Ectodermal cell (in vitro differentiated cells): ENCODE results near the gene FAM20C.

Experiments used
- H3K27ac ChIP-seq: 2 replicates; pipeline ENCODE4 v1.7.0; 2013; ENCODE audit warnings: mild to moderate bottlenecking, low read depth, low read length; ENCODE audit not compliant: insufficient read depth, poor library complexity, severe bottlenecking
- H3K27me3 ChIP-seq: 2 replicates; pipeline ENCODE4 v1.7.0; 2013; ENCODE audit warnings: mild to moderate bottlenecking, low read length; ENCODE audit not compliant: insufficient read depth, control insufficient read depth, poor library complexity, severe bottlenecking
- H3K36me3 ChIP-seq: one replicate; pipeline ENCODE4 v1.7.0; 2013; ENCODE audit warnings: low read length; ENCODE audit not compliant: control insufficient read depth, insufficient read depth
- H3K4me1 ChIP-seq: one replicate; pipeline ENCODE4 v1.7.0; 2013; ENCODE audit warnings: low read length; ENCODE audit not compliant: control insufficient read depth, insufficient read depth
- H3K4me3 ChIP-seq: 2 replicates; pipeline ENCODE4 v1.7.0; 2013; ENCODE audit warnings: low read depth, low read length, control low read depth; ENCODE audit not compliant: insufficient read depth
- H3K9me3 ChIP-seq: 2 replicates; pipeline ENCODE4 v1.7.0; 2013; ENCODE audit warnings: mild to moderate bottlenecking, low read length, moderate library complexity; ENCODE audit not compliant: control insufficient read depth
- WGBS, 2 experiments: methylation state at CpG; one replicate each; pipeline ENCODE4 v1.1.7; 2013; ENCODE audit warnings: missing lambda C conversion rate in 2 of 2; 5-methylcytosine and 5-hydroxymethylcytosine counted together

The FAM20C gene

DNA sequence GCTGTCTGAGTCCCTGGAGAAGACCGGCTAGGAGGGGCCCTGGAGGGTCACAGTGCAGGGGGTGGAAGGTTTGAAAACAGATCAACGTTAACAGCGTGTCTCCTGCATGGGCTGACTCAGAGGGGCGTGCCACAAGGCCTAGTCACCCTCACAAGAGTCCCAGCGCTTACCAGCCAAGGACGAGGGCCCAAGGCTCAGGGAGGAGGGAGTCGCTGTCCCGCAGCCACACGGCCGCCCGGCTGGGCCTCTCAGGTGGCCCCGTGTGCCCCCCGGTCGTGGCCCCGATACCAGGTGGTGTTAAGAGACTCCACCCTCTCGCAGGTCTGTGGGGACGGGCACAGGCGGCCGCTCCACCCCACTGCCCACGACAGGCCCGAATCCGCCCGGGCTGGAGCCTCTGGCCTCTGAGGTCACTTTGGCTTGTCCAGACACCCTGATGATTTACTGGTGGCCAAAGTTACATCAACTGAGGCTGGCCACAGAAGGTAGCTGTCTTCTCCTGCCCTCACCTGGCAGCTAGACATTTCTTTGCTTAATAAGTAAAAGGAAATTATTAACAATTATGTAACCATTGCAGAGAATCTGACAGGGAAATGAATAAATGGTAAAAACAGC is 34.0 kb downstream of the FAM20C start:
- 92 to 95% methylated on average over 23 of the region's 23 CpGs for WGBS, 2 experiments
- Histone ChIP-seq H3K4me1 (peaks cover 5% of the 10 kb centered on the region), H3K9me3 (no peaks in the 10 kb centered on the region), H3K36me3 (no peaks in the 10 kb centered on the region), H3K27me3 (no peaks in the 10 kb centered on the region), H3K27ac (no peak overlapping the region), H3K4me3 (no peak overlapping the region)

DNA sequence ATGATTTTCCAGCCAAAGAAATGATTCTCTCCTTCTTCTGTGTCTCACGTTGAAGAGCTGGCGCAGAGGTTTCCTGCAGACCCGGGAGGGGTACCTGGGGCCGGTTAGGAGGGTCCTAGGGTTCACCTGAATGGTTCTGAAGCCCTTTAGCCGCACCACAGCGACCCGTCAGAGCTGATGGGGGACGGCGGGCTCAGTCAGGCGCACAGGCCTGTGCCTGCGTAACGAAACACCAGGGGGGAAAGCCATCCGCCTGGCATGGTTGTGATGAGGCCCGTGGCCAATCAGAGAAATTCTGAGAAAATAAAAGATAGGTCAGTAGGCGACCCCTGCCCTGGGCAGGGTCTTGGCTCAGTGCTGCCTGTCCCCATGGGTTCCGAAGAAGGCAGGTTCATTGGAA is 35.6 kb downstream of the FAM20C start:
- 94 to 95% methylated on average over 16 of the region's 16 CpGs for WGBS, 2 experiments
- H3K27me3 ChIP-seq, result no peaks in the 10 kb centered on the region
- H3K27ac ChIP-seq, result no peak overlapping the region
- H3K36me3 ChIP-seq, result no peaks in the 10 kb centered on the region
- H3K9me3 ChIP-seq, result no peaks in the 10 kb centered on the region
- H3K4me3 ChIP-seq, result no peak overlapping the region
- no peaks in the 10 kb centered on the region for H3K4me1 ChIP-seq

DNA sequence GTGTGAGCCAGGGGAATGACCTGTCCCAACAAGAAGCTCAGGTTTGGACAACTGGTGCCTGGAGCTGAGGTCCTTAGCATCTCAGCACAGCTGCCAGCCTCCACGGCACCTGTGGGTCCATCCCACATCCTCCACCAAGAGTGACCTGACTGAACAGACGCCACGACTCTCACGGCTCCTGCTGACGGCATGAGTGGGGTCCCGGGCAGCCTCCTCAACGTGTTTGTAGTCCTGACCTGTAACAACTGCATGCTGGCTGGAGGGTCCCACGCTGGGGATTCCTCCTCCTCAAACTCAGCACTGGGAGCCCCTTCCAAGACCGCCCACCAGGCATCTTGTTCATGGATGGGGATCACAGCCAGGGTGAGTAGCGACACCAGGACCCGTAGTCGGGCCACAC is 36.2 kb downstream of the FAM20C start:
- H3K27me3 ChIP-seq, result no peaks in the 10 kb centered on the region
- H3K27ac ChIP-seq, result no peak overlapping the region
- H3K9me3 ChIP-seq, result no peaks in the 10 kb centered on the region
- no peak overlapping the region for H3K4me3 ChIP-seq
- H3K4me1 ChIP-seq, result no peaks in the 10 kb centered on the region
- H3K36me3 ChIP-seq, result no peaks in the 10 kb centered on the region
- WGBS, 2 experiments, result 94 to 96% methylated on average over 12 of the region's 12 CpGs

DNA sequence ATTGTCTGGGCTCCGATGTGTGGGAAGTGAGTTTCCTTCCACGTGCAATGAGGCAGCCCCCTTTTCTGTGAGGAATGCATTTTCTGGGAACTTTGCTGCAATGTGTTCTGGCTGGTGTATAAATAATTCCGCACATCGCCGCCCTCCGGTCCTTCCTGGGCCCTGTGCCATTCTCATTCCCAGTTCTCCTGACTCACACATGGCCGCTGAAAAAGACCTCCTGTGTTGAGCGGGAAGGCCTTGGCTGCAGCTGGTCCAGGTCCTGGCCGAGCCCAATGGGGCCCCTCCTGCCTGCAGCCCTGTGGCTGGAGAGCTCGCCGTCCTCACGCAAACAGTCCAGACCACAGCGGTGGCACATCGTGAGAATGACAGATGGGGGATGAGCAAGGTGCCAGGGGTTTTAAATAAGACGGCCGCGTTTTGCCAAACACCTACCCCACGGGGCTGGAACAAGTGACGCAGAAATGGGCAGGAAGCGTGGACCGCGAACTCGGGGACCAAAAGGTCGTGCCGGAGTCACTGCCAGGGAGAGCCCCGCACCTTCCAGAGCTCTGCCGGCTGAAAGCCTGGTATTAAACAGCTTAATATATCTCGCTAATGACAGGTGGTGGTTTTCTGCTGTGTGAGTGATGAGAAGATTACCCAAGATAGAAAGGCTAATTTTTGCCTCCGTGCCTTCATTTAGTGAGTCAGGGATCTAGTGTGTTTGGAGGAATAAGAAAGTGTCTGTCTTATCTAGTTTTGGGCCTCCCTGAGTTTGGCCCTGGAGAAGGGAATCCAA is 37.0 kb downstream of the FAM20C start:
- peaks cover 4% of the 10 kb centered on the region for H3K4me1 ChIP-seq
- H3K36me3 ChIP-seq, result no peaks in the 10 kb centered on the region
- H3K27ac ChIP-seq, result no peak overlapping the region
- no peak overlapping the region for H3K4me3 ChIP-seq
- H3K9me3 ChIP-seq, result no peaks in the 10 kb centered on the region
- H3K27me3 ChIP-seq, result no peaks in the 10 kb centered on the region
- 91 to 93% methylated on average over 29 of the region's 29 CpGs for WGBS, 2 experiments

DNA sequence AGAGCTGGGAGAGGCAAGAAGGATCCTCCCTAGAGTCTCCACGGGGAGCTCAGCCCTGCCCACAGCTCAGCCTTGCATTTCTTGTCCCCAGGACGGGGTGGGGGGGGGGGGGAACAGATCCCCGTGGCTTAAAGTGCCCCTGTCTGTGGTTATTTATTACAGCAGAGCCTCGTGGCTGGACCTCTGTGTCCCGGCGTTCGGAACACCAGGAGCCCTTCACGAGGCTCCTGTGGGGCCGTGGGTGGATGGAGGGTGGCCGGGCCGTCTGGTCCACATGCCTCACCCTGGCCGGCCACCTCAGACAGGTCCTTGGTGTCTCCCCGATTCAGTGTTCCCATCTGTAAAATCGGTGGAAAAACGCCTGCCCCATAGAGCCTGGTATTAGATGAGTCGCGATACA is 37.9 kb downstream of the FAM20C start:
- H3K4me1 ChIP-seq, result peaks cover 7% of the 10 kb centered on the region
- no peaks in the 10 kb centered on the region for H3K36me3 ChIP-seq
- no peak overlapping the region for H3K27ac ChIP-seq
- 90 to 91% methylated on average over 17 of the region's 17 CpGs for WGBS, 2 experiments
- H3K27me3 ChIP-seq, result no peaks in the 10 kb centered on the region
- no peaks in the 10 kb centered on the region for H3K9me3 ChIP-seq
- no peak overlapping the region for H3K4me3 ChIP-seq

DNA sequence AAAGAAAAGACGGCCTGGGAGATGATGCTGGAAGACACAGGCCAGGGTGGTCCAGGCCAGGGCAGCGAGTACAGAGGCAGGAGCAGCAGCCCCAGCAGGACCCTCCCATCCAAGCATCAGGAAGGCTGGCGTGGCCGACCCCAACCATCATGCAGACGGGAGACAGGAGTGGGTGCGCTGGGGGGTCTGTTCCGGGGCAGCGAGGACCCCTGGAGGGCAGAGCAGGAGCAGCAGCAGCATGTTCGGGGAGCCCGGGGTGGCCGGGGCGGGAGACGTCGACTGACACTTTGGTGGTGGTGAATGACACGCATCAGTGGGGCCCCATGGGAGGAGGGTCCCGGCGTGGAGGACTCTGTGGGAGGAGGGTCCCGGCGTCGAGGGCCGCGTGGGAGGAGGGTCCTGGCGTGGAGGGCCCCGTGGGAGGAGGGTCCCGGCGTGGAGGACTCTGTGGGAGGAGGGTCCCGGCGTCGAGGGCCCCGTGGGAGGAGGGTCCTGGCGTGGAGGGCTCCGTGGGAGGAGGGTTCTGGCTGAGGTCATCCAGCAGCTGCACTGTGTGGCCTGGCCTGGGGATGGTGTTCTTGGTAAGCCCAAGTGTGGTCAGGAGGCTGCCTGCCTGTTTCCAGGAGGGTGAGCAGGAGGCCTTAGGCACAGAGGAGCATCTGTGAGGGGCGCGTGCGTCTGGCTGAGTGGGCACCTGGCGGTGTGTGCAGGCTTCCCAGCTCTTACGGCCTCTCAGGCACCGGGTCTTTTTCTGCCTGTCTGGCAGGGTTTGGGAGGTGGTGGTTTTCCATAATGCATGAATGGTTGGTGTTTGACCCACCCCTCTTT is 38.9 kb downstream of the FAM20C start:
- H3K4me1 ChIP-seq, result peaks cover 7% of the 10 kb centered on the region
- 90 to 92% methylated on average over 38 of the region's 38 CpGs for WGBS, 2 experiments

DNA sequence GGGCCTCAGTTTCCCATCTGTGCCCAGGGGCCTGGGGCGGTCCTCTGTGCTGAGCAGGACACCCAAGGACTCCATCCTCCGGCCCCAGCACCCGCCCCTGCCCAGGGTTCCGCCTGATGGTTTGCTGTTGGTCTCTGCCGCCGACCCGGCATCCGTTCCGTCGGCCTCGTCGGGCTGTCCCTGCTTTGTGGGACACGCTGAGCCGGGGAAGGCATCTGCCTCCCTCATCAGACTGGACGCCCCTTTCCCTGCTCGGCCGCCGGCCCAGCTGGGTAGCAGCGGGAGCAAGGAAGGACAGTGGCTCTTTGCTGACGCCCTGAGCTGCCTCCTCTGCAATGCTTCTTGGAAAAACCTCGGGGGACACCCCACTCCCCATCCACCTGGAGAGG is 39.5 kb downstream of the FAM20C start:
- H3K4me3 ChIP-seq, result no peak overlapping the region
- no peaks in the 10 kb centered on the region for H3K27me3 ChIP-seq
- H3K4me1 ChIP-seq, result peaks cover 7% of the 10 kb centered on the region
- H3K36me3 ChIP-seq, result no peaks in the 10 kb centered on the region
- H3K27ac ChIP-seq, result no peak overlapping the region
- H3K9me3 ChIP-seq, result no peaks in the 10 kb centered on the region
- 93 to 96% methylated on average over 21 of the region's 21 CpGs for WGBS, 2 experiments

More for the DNA sequence above, 38.9 kb downstream of the FAM20C start:
- H3K9me3 ChIP-seq, result no peaks in the 10 kb centered on the region
- no peaks in the 10 kb centered on the region for H3K27me3 ChIP-seq
- no peak overlapping the region for H3K4me3 ChIP-seq
- H3K36me3 ChIP-seq, result no peaks in the 10 kb centered on the region
- H3K27ac ChIP-seq, result no peak overlapping the region

DNA sequence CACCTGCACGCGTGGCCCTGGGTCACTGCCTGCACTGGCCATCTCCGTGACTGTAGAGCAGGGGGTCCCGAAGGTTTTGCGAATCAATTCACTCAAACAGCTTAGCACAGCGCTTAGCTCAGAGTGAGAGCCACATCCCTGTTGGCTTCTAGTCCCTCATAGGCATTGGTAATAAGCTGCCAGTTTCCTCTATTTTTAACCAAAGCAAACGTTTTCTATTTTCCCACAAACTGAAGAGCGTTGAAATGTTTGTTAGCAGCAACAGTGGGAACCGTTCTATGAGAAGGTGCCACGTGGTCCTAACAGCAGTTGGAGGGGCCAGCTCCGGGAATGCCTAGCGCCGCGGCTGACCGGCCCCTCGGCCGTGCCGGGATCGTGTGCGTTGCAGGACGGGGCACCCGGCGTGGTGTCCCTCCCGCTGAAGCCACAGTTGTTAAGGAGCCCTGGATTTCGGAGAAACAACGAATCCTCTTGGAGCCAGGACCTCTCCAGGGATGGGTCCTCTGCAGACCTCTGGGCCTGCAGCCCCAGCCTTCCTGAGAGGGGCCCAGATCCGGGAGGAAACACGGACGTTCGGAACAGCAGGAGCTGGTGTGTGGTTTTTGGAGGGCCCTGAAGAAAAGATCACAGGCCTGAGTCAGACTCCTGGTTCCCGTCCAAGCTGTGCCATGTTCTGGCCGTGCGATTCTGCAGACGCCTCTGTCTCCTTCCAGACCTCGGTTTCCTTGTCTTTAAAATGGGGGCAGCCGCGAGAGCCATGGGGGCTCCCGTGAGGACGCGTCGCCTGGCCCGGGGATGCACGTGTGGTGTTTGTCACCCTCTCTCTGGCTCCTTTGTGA is 40.3 kb downstream of the FAM20C start:
- H3K4me3 ChIP-seq, result no peak overlapping the region
- peaks cover 7% of the 10 kb centered on the region for H3K4me1 ChIP-seq
- no peaks in the 10 kb centered on the region for H3K9me3 ChIP-seq
- no peaks in the 10 kb centered on the region for H3K27me3 ChIP-seq
- H3K27ac ChIP-seq, result no peak overlapping the region
- 92% methylated on average over 43 of the region's 43 CpGs for WGBS, 2 experiments
- H3K36me3 ChIP-seq, result no peaks in the 10 kb centered on the region

DNA sequence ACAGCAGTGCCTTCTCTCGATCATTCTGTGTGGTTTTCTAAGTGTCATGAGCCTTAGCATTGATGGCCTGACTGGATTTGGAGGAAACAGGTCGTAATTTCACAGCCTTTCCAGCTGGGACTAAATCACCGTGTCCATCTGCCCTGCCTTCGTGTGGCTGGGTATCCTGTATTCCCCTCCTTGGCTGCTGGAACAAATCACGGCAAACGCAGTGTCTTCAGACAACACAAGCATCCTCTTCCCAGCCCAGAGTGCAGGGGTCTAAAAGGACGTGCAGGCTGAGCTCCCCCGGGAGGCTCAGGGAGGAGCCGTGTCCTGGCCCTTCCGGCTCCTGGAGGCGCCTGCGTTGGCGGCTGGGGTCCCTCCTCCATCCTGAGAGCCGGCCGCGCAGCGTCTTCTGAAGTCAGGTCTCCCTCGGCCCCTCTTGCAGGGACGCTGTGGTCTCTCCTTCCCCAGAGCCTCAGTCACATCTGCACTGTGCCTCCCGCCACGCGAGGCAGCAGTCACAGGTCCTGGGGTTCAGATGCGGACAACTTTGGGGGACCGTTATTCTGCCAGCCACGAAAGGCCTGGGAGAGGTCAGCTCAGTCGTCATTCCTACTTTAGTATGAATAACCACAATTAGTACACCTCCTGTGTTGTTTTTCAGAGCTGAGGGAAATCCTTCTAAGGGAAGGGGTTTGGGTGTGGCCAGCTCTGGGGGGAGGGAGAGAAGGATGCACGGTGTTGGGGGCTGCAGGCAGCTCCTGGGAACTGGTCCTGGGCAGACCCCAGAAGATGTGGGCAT is 41.1 kb downstream of the FAM20C start:
- 87 to 88% methylated on average over 27 of the region's 27 CpGs for WGBS, 2 experiments
- Histone ChIP-seq H3K27ac (no peak overlapping the region), H3K9me3 (no peaks in the 10 kb centered on the region), H3K36me3 (no peaks in the 10 kb centered on the region), H3K4me1 (peaks cover 7% of the 10 kb centered on the region), H3K4me3 (no peak overlapping the region), H3K27me3 (no peaks in the 10 kb centered on the region)
